K562 (cell line): Measurements from ENCODE around the gene BEND6. TPM values are rescaled to one million over a fixed set of nuclear protein-coding genes. Genes with fewer than 3 reads are reported as not detected.

Source experiments
- GABPB2 ChIP-seq: fragments of 250-450 bp; sonication (Bioruptor Pico); conservative IDR thresholded peaks from 2 replicates; pipeline ENCODE4 v1.5.1; 2021; ENCODE audit warnings: mild to moderate bottlenecking
- HMGN3 ChIP-seq: IDR thresholded peaks from 2 replicates; pipeline ENCODE4 v1.6.1; 2011; ENCODE audit warnings: borderline replicate concordance, low read depth, mild to moderate bottlenecking, mixed read lengths, low read length; ENCODE audit not compliant: insufficient read length; ENCODE audit errors: extremely low read depth
- NFE2L1 ChIP-seq: fragments of 450-650 bp; IDR thresholded peaks from 2 replicates; pipeline ENCODE4 v1.6.1; 2016; ENCODE audit warnings: missing genetic modification characterization, low read depth, mild to moderate bottlenecking, missing compliant biosample characterization, moderate library complexity, borderline replicate concordance
- NRF1 ChIP-seq, 2 experiments: fragments of 450-650 bp; IDR thresholded peaks in 1 of 2; conservative IDR thresholded peaks in 1 of 2; 2 replicates each; pipeline ENCODE4 v1.6.1; 2014; ENCODE audit warnings: mild to moderate bottlenecking in 2 of 2
- RCOR1 ChIP-seq, 2 experiments: IDR thresholded peaks; 2 replicates each; pipeline ENCODE4 v1.6.1; 2012; ENCODE audit warnings: low read depth in 2 of 2, low read length in 2 of 2, borderline replicate concordance in 1 of 2, improper control_type of control experiment in 1 of 2
- TARDBP ChIP-seq: fragments of 450-650 bp; IDR thresholded peaks from 2 replicates; pipeline ENCODE4 v1.6.1; 2016
- polyA plus RNA-seq, 8 experiments: library from polyadenylated mRNA; depleted of rRNA in 4 of 8; stranded (reverse) in 5 of 8; unstranded in 3 of 8; fragments of >200 nt; fragmentation: Nextera tagmentation in 2 of 8; fragmentation: Illumina TruSeq in 1 of 8; extraction: Ambion mirVana in 2 of 8; extraction: Trizol in 1 of 8; gene quantifications; 2 replicates each; pipeline versions ENCODE4 v1.2.1 to v1.2.3, GENCODE V29; 2011 to 2014; ENCODE audit warnings: inconsistent platforms in 1 of 8, missing spikeins in 1 of 8
- total RNA-seq, 7 experiments: library from RNA; depleted of rRNA in 6 of 7; stranded (reverse); fragments of >200 nt in 6 of 7; fragmentation: Illumina TruSeq in 2 of 7; extraction: Trizol in 2 of 7; gene quantifications; 2 replicates each; pipeline versions ENCODE4 v1.2.1 to v1.2.3, GENCODE V29; 2011 to 2021; ENCODE audit warnings: low replicate concordance in 1 of 7
- TF ChIP-seq, protein P1 (sequence below): fragments of 250-450 bp; sonication (Bioruptor Pico); IDR thresholded peaks from 2 replicates; pipeline ENCODE4 v1.5.0; 2021; ENCODE audit warnings: mild to moderate bottlenecking, moderate library complexity
- TF ChIP-seq, protein P2 (sequence below): fragments of 250-450 bp; sonication (Bioruptor Pico); IDR thresholded peaks from 2 replicates; pipeline ENCODE4 v1.4.0; 2020; ENCODE audit warnings: mild to moderate bottlenecking
- TF ChIP-seq, protein P3 (sequence below): fragments of 250-450 bp; sonication (Bioruptor Pico); IDR thresholded peaks from 2 replicates; pipeline ENCODE4 v1.5.0; 2020; ENCODE audit warnings: mild to moderate bottlenecking
- TF ChIP-seq, protein P4 (sequence below), 3 experiments: fragments of 200-800 bp in 1 of 3; fragments of 250-450 bp in 1 of 3; fragments of 450-650 bp in 1 of 3; sonication (Bioruptor Pico) in 1 of 3; sonication (Bioruptor generic) in 1 of 3; formaldehyde crosslinking in 1 of 3; IDR thresholded peaks; 2 replicates each; pipeline versions ENCODE4 v1.6.1 to v1.8.0; 2016 to 2022; ENCODE audit warnings: mild to moderate bottlenecking in 2 of 3, missing genetic modification characterization in 2 of 3, missing compliant biosample characterization in 1 of 3, moderate library complexity in 1 of 3
- TF ChIP-seq, protein P5 (sequence below): fragments of 250-450 bp; sonication (Bioruptor Pico); IDR thresholded peaks from 2 replicates; pipeline ENCODE4 v1.4.0; 2020; ENCODE audit warnings: borderline replicate concordance

BEND6 gene
- total and polyA plus RNA-seq, 9 of the 15 experiments (the other 6 are each of a cell fraction or from before 2014, with no cell fraction given): 0.37 to 4.0 (median 1.1) TPM

DNA sequence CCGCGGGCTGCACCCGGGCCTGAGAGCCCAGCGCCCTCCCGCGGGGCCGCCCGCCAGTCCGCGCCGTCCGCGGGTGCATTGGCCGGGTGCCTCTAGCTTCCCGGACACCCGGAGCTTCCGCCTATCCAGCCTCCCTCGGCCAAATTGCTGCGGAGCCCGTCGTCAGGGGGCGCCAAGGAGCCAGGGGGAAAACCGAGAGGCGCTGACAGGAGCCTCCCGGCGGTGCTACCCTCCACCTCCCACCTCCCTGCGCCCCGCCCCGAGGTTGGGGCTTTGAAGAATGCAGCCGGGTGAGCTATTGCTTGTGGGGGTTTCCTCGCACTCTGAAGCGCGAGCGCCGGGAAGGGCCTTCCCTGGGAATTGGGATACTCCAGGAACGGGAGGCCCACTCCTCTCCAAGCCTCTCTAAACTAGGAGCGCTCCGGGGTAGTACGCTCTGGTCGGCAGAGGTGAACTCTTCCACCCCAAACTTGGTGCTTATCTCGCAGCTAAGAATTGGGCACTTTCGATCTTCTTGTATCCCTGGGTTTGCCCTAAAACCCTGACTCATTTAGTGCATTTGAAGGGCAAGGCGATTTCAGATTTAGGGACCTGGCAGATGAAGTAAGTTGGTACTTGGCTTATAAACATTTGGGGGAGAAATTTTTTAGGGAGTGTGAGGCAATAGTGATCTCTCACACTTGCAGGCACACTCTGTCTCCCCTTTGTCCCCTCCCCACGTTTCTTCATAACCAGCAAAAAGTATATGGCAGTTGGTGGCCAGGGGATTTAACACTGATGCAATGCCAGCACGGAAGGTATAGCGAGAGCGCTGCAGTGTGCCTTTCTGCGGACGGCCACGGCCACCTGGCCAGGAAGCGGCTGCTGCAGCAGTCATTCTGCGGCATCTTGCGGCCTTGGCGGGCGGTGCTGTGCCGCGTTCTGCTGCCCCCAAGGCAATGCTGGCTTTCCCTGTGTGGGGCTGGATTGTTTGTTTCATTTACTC lies 556 bp downstream of the BEND6 start (continued):
- TF ChIP-seq, protein P1, sequence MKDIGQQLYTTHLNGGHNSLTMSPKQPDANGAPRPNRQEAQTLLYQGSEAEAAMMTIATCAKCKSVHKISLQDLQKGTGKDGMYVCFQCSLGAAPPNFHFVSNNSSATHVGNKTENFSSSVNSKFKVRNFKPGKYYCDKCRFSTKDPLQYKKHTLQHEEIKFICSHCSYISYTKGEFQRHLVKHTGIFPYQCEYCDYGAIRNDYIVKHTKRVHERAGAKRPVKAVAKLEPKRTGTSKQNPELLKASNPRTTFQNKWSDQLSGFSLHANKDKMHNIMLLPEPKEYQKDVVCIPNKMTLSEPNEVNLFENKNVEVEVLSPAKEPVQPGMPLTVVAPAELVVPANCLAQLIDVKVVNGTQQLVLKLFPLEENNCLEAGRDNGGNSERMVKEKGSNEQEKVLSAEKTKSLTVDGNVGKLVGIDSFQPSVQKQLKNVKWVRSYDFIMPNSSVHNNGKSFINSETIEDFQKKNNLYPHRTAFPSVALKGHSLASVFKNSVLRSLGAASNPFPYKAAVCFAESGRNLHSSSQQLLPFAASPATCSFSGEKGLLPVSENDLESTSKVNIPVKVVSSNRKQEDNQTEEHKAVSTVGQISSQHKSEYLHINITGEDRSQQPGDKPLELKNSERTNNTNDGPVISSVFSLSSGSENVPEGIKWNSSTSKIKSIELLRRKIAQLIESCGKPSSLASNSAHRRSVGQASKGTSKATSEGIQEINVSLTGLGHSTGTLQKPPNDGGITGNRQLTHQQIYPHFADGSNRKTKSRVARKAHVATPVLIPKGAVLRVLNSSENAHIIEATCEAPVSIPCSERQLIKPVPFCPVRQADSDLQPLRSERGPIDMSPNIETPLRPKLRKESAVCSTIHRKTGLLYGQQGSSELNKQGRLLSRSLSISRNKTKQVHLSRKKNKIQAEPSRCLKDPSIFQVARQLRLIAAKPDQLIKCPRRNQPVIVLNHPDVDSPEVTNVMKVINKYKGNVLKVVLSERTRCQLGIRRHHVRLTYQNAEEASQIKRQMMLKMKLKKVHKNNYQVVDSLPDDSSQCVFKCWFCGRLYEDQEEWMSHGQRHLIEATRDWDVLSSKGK (CRISPR knock-in tag): no peak
- TF ChIP-seq NFE2L1 (tag) (no peak), TARDBP (peak; percentile 33; the same call in 1 of the 2 replicates), NRF1 (conservative IDR thresholded peaks at IDR 0.05 in 1 of 2, IDR thresholded peaks at IDR 0.05 in 1 of 2) (no peak), HMGN3 (peak; percentile 85), GABPB2 (no peak), RCOR1 (IDR thresholded peaks at IDR 0.05; ENCODE audit: borderline replicate concordance in 1 of 2, low read depth in 2 of 2, low read length in 2 of 2) (peak in 1 of 2 experiments; percentile 88; a peak in 2 of 4 replicates)
- TF ChIP-seq, protein P2, sequence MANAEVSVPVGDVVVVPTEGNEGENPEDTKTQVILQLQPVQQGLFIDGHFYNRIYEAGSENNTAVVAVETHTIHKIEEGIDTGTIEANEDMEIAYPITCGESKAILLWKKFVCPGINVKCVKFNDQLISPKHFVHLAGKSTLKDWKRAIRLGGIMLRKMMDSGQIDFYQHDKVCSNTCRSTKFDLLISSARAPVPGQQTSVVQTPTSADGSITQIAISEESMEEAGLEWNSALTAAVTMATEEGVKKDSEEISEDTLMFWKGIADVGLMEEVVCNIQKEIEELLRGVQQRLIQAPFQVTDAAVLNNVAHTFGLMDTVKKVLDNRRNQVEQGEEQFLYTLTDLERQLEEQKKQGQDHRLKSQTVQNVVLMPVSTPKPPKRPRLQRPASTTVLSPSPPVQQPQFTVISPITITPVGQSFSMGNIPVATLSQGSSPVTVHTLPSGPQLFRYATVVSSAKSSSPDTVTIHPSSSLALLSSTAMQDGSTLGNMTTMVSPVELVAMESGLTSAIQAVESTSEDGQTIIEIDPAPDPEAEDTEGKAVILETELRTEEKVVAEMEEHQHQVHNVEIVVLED (CRISPR knock-in tag): no peak
- TF ChIP-seq, protein P3, sequence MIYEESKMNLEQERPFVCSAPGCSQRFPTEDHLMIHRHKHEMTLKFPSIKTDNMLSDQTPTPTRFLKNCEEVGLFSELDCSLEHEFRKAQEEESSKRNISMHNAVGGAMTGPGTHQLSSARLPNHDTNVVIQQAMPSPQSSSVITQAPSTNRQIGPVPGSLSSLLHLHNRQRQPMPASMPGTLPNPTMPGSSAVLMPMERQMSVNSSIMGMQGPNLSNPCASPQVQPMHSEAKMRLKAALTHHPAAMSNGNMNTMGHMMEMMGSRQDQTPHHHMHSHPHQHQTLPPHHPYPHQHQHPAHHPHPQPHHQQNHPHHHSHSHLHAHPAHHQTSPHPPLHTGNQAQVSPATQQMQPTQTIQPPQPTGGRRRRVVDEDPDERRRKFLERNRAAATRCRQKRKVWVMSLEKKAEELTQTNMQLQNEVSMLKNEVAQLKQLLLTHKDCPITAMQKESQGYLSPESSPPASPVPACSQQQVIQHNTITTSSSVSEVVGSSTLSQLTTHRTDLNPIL: no peak
- TF ChIP-seq, protein P4, sequence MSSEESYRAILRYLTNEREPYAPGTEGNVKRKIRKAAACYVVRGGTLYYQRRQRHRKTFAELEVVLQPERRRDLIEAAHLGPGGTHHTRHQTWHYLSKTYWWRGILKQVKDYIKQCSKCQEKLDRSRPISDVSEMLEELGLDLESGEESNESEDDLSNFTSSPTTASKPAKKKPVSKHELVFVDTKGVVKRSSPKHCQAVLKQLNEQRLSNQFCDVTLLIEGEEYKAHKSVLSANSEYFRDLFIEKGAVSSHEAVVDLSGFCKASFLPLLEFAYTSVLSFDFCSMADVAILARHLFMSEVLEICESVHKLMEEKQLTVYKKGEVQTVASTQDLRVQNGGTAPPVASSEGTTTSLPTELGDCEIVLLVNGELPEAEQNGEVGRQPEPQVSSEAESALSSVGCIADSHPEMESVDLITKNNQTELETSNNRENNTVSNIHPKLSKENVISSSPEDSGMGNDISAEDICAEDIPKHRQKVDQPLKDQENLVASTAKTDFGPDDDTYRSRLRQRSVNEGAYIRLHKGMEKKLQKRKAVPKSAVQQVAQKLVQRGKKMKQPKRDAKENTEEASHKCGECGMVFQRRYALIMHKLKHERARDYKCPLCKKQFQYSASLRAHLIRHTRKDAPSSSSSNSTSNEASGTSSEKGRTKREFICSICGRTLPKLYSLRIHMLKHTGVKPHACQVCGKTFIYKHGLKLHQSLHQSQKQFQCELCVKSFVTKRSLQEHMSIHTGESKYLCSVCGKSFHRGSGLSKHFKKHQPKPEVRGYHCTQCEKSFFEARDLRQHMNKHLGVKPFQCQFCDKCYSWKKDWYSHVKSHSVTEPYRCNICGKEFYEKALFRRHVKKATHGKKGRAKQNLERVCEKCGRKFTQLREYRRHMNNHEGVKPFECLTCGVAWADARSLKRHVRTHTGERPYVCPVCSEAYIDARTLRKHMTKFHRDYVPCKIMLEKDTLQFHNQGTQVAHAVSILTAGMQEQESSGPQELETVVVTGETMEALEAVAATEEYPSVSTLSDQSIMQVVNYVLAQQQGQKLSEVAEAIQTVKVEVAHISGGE (CRISPR knock-in tag; IDR thresholded peaks at IDR 0.05): peak in 2 of 3 experiments; percentile 70 to 87; a peak in 3 of 6 replicates
- TF ChIP-seq, protein P5, sequence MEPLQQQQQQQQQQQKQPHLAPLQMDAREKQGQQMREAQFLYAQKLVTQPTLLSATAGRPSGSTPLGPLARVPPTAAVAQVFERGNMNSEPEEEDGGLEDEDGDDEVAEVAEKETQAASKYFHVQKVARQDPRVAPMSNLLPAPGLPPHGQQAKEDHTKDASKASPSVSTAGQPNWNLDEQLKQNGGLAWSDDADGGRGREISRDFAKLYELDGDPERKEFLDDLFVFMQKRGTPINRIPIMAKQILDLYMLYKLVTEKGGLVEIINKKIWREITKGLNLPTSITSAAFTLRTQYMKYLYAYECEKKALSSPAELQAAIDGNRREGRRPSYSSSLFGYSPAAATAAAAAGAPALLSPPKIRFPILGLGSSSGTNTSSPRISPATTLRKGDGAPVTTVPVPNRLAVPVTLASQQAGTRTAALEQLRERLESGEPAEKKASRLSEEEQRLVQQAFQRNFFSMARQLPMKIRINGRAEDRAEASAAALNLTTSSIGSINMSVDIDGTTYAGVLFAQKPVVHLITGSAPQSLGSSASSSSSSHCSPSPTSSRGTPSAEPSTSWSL (CRISPR knock-in tag): no peak
